H9 (cell line): ENCODE measurements around the gene INPP5F. TPM values are rescaled to one million over a fixed set of nuclear protein-coding genes. Genes with fewer than 3 reads are reported as not detected.

Experiments
- DNase-seq: peaks from one replicate; pipeline ENCODE4 v3.0.0-alpha.2; 2017
- H2AFZ ChIP-seq: one replicate; pipeline ENCODE4 v1.6.1; 2013; ENCODE audit warnings: mild to moderate bottlenecking, low read length, control low read depth, moderate library complexity
- H2AK5ac ChIP-seq: 2 replicates; pipeline ENCODE4 v1.6.1; 2013; ENCODE audit warnings: low read length, control low read depth, mixed read lengths; ENCODE audit not compliant: insufficient read length
- H2BK120ac ChIP-seq: one replicate; pipeline ENCODE4 v1.6.1; 2013; ENCODE audit warnings: low read depth, mild to moderate bottlenecking, low read length, control low read depth, inconsistent platforms; ENCODE audit not compliant: poor library complexity, severe bottlenecking
- H2BK12ac ChIP-seq: 2 replicates; pipeline ENCODE4 v1.6.1; 2013; ENCODE audit warnings: low read length, control low read depth, mixed read lengths, low read depth; ENCODE audit not compliant: insufficient read length
- H2BK15ac ChIP-seq: 2 replicates; pipeline ENCODE4 v1.6.1; 2013; ENCODE audit warnings: low read depth, low read length, control low read depth
- H2BK20ac ChIP-seq: one replicate; pipeline ENCODE4 v1.6.1; 2013; ENCODE audit warnings: low read depth, mild to moderate bottlenecking, low read length, control low read depth, inconsistent platforms; ENCODE audit not compliant: poor library complexity, severe bottlenecking
- H2BK5ac ChIP-seq: 2 replicates; pipeline ENCODE4 v1.6.1; 2013; ENCODE audit warnings: low read length, control low read depth, mixed read lengths; ENCODE audit not compliant: insufficient read length
- H3K14ac ChIP-seq: 2 replicates; pipeline ENCODE4 v1.6.1; 2013; ENCODE audit warnings: low read length, control low read depth; ENCODE audit not compliant: insufficient read depth
- H3K18ac ChIP-seq: 2 replicates; pipeline ENCODE4 v1.6.1; 2013; ENCODE audit warnings: low read depth, mild to moderate bottlenecking, mixed read lengths, low read length, control low read depth; ENCODE audit not compliant: insufficient read length
- H3K23ac ChIP-seq: 2 replicates; pipeline ENCODE4 v1.6.1; 2013; ENCODE audit warnings: low read length, control low read depth, mixed read lengths, low read depth; ENCODE audit not compliant: insufficient read length
- H3K23me2 ChIP-seq: 2 replicates; pipeline ENCODE4 v1.6.1; 2013; ENCODE audit warnings: low read depth, mild to moderate bottlenecking, mixed read lengths, low read length, control low read depth; ENCODE audit not compliant: insufficient read length, poor library complexity, severe bottlenecking
- H3K27ac ChIP-seq: 2 replicates; pipeline ENCODE4 v1.5.1; 2013; ENCODE audit warnings: low read length, control low read depth, mixed read lengths, low read depth; ENCODE audit not compliant: insufficient read length
- H3K27me3 ChIP-seq: 2 replicates; pipeline ENCODE4 v1.6.1; 2013; ENCODE audit warnings: low read length, control low read depth, inconsistent platforms; ENCODE audit not compliant: insufficient read depth
- H3K4ac ChIP-seq: 2 replicates; pipeline ENCODE4 v1.6.1; 2013; ENCODE audit warnings: low read depth, mild to moderate bottlenecking, control low read depth, inconsistent platforms, low read length, moderate library complexity
- H3K4me1 ChIP-seq: 2 replicates; pipeline ENCODE4 v1.6.1; 2013; ENCODE audit warnings: low read length, control low read depth, inconsistent platforms; ENCODE audit not compliant: insufficient read depth
- H3K4me2 ChIP-seq: 2 replicates; pipeline ENCODE4 v1.6.1; 2013; ENCODE audit warnings: low read length, control low read depth, mixed read lengths; ENCODE audit not compliant: insufficient read length, insufficient read depth
- H3K56ac ChIP-seq: 2 replicates; pipeline ENCODE4 v1.6.1; 2013; ENCODE audit warnings: low read depth, mild to moderate bottlenecking, mixed read lengths, low read length, control low read depth; ENCODE audit not compliant: insufficient read length
- H3K79me1 ChIP-seq: 2 replicates; pipeline ENCODE4 v1.6.1; 2013; ENCODE audit warnings: low read depth, mild to moderate bottlenecking, moderate library complexity, low read length, control low read depth, inconsistent platforms; ENCODE audit not compliant: insufficient read depth, poor library complexity, severe bottlenecking
- H3K79me2 ChIP-seq: 2 replicates; pipeline ENCODE4 v1.6.1; 2013; ENCODE audit warnings: low read length, control low read depth, inconsistent platforms; ENCODE audit not compliant: insufficient read depth
- H3K9ac ChIP-seq: 2 replicates; pipeline ENCODE4 v1.6.1; 2013; ENCODE audit warnings: low read length, control low read depth, mixed read lengths; ENCODE audit not compliant: insufficient read length; ENCODE audit errors: extremely low read depth
- H3K9me3 ChIP-seq: one replicate; pipeline ENCODE4 v1.6.1; 2013; ENCODE audit warnings: low read depth, low read length, inconsistent platforms; ENCODE audit not compliant: control insufficient read depth
- H3T11ph ChIP-seq: one replicate; pipeline ENCODE4 v1.6.1; 2013; ENCODE audit warnings: mild to moderate bottlenecking, low read length, control low read depth, inconsistent platforms
- H4K20me1 ChIP-seq: one replicate; pipeline ENCODE4 v1.6.1; 2013; ENCODE audit not compliant: control insufficient read depth, insufficient read length, insufficient read depth
- H4K5ac ChIP-seq: 2 replicates; pipeline ENCODE4 v1.6.1; 2013; ENCODE audit warnings: low read depth, mild to moderate bottlenecking, mixed read lengths, low read length, control low read depth; ENCODE audit not compliant: insufficient read length
- H4K8ac ChIP-seq: replicated peaks from 2 replicates; pipeline ENCODE4 v1.6.1; 2013; ENCODE audit warnings: low read length, control low read depth, mixed read lengths, low read depth; ENCODE audit not compliant: insufficient read length
- H4K91ac ChIP-seq: 2 replicates; pipeline ENCODE4 v1.6.1; 2013; ENCODE audit warnings: low read depth, mild to moderate bottlenecking, moderate library complexity, mixed read lengths, low read length, control low read depth; ENCODE audit not compliant: insufficient read length
- H3K27ac Mint-ChIP-seq, 3 experiments: 2 replicates in 2 of 3; 3 replicates in 1 of 3; pipeline ENCODE4 v1.8.0; 2020 to 2021; ENCODE audit warnings: mixed read lengths in 3 of 3, mild to moderate bottlenecking in 1 of 3, moderate library complexity in 1 of 3
- H3K27me3 Mint-ChIP-seq: 2 replicates; pipeline ENCODE4 v1.8.0; 2021; ENCODE audit warnings: low read depth, mild to moderate bottlenecking, moderate library complexity, mixed read lengths
- H3K36me3 Mint-ChIP-seq, 3 experiments: 2 replicates in 2 of 3; 3 replicates in 1 of 3; pipeline ENCODE4 v1.8.0; 2020 to 2021; ENCODE audit warnings: low read depth in 3 of 3, mixed read lengths in 3 of 3; ENCODE audit not compliant: insufficient read depth in 1 of 3
- H3K4me1 Mint-ChIP-seq, 2 experiments: 2 replicates each; pipeline ENCODE4 v1.8.0; 2020; ENCODE audit warnings: mixed read lengths in 2 of 2
- H3K4me3 Mint-ChIP-seq, 2 experiments: 2 replicates in 1 of 2; 3 replicates in 1 of 2; pipeline ENCODE4 v1.8.0; 2020 to 2021; ENCODE audit warnings: mild to moderate bottlenecking in 2 of 2, mixed read lengths in 2 of 2, moderate library complexity in 1 of 2
- H3K9me3 Mint-ChIP-seq, 2 experiments: 2 replicates in 1 of 2; 3 replicates in 1 of 2; pipeline ENCODE4 v1.8.0; 2020; ENCODE audit warnings: mild to moderate bottlenecking in 2 of 2, mixed read lengths in 2 of 2, moderate library complexity in 1 of 2
- CTCF ChIP-seq: fragments of 200-600 bp; sonication (generic); conservative IDR thresholded peaks from 3 replicates; pipeline ENCODE4 v1.8.0; 2021; ENCODE audit warnings: antibody characterized with exemption, mild to moderate bottlenecking
- WGBS: extraction: QIAGEN DNeasy Blood & Tissue Kit; methylation state at CpG from one replicate; pipeline ENCODE4 v1.1.7; 2013; ENCODE audit warnings: missing lambda C conversion rate, low lambda C conversion rate, mixed read lengths; ENCODE audit not compliant: insufficient read length; ENCODE audit errors: extremely low coverage; 5-methylcytosine and 5-hydroxymethylcytosine counted together
- total RNA-seq: library from RNA; stranded (reverse); gene quantifications from 2 replicates; pipeline ENCODE4 v1.2.1, GENCODE V29; 2021

The INPP5F gene
- total RNA-seq, 1 experiment from 2014 or later, result 108 TPM

GRCh38 chr10:119740096-119740495 lies 14.2 kb downstream of the INPP5F start:
- Histone ChIP-seq H4K91ac (no peak overlapping the region), H4K5ac (no peak overlapping the region), H2BK120ac (no peak overlapping the region), H4K20me1 (peaks cover 3% of the 10 kb centered on the region), H3K27me3 (no peaks in the 10 kb centered on the region), H3K23me2 (no peaks in the 10 kb centered on the region), H3K23ac (no peak overlapping the region), H3T11ph (no peak overlapping the region), H2BK12ac (no peak overlapping the region), H3K9me3 (no peaks in the 10 kb centered on the region), H3K56ac (no peak overlapping the region), H3K4me2 (no peak overlapping the region), H3K14ac (no peak overlapping the region), H3K4ac (no peak overlapping the region), H3K18ac (no peak overlapping the region), H4K8ac (no peak overlapping the region), H3K27ac (no peak overlapping the region), H2AK5ac (no peak overlapping the region), H3K9ac (no peak overlapping the region), H2BK5ac (no peak overlapping the region), H3K4me1 (no peaks in the 10 kb centered on the region; the same call in 1 of the 2 replicates), H2AFZ (no peak overlapping the region), H3K79me2 (no peaks in the 10 kb centered on the region), H2BK15ac (no peak overlapping the region), H2BK20ac (no peak overlapping the region), H3K79me1 (peaks cover 11% of the 10 kb centered on the region)
- Mint-ChIP-seq H3K9me3 (no peaks in the 10 kb centered on the region), H3K4me1 (peaks cover 32 to 44% of the 10 kb centered on the region in 2 experiments), H3K4me3 (no peak overlapping the region), H3K27me3 (no peaks in the 10 kb centered on the region), H3K27ac (no peak overlapping the region; a peak in 1 of 7 replicates), H3K36me3 (no peaks in the 10 kb centered on the region)
- DNase-seq, result no peak
- WGBS, result no CpG with 5 or more reads among the region's 3 CpGs
- no peak for TF ChIP-seq CTCF
